GM12873 (cell line): Measurements from ENCODE around the gene AKT1.

Experiments
- CTCF ChIP-seq: IDR thresholded peaks from 2 replicates; pipeline ENCODE4 v1.5.1; 2012; ENCODE audit warnings: low read depth, mild to moderate bottlenecking, moderate library complexity, low read length, control low read depth; ENCODE audit not compliant: insufficient read depth; ENCODE audit errors: missing control alignments

The AKT1 gene

GRCh38 chr14:104765517-104765916 lies 30.0 kb downstream of the AKT1 start:
- no peak for TF ChIP-seq CTCF

- TF ChIP-seq CTCF: no peak
These were observed 36.3 kb downstream of the AKT1 start for GRCh38 chr14:104758981-104759969.

- no peak for TF ChIP-seq CTCF
These were observed 37.7 kb downstream of the AKT1 start for GRCh38 chr14:104757681-104758392.

GRCh38 chr14:104757238-104757585 lies 38.3 kb downstream of the AKT1 start:
- no peak for TF ChIP-seq CTCF

GRCh38 chr14:104756477-104757237 lies 38.9 kb downstream of the AKT1 start:
- no peak for TF ChIP-seq CTCF

- no peak for TF ChIP-seq CTCF
These were observed 39.9 kb downstream of the AKT1 start for GRCh38 chr14:104755621-104756020.
